Omental fat pad (tissue), 4 donors: ENCODE measurements around the gene RNF144A. TPM values are rescaled to one million over a fixed set of nuclear protein-coding genes. Genes with fewer than 3 reads are reported as not detected.

Experiments used
- ATAC-seq: fragments of 150-250 bp; one replicate; pipeline ENCODE4 v1.9.1; 2016; ENCODE audit warnings: mild to moderate bottlenecking, moderate library complexity; ENCODE audit not compliant: low FRiP score
- DNase-seq: peaks from one replicate; pipeline ENCODE4 v3.0.0-alpha.2; 2019; ENCODE audit warnings: low spot score
- total RNA-seq, 4 donors: library from RNA; depleted of rRNA; stranded (reverse); fragments of >200 nt; gene quantifications; one replicate each; pipeline ENCODE4 v1.1.0, GENCODE V29; 2016
- TF ChIP-seq, protein P1 (sequence below), 3 donors: fragments of 450-650 bp; IDR thresholded peaks; one replicate each; pipeline ENCODE4 v1.5.1; 2016 to 2017; ENCODE audit warnings: antibody characterized with exemption in 3 of 3, mild to moderate bottlenecking in 3 of 3, moderate library complexity in 2 of 3

RNF144A gene
- total RNA-seq, 4 donors from 2014 or later: 12.6 to 39.9 (median 16.3) TPM

DNA sequence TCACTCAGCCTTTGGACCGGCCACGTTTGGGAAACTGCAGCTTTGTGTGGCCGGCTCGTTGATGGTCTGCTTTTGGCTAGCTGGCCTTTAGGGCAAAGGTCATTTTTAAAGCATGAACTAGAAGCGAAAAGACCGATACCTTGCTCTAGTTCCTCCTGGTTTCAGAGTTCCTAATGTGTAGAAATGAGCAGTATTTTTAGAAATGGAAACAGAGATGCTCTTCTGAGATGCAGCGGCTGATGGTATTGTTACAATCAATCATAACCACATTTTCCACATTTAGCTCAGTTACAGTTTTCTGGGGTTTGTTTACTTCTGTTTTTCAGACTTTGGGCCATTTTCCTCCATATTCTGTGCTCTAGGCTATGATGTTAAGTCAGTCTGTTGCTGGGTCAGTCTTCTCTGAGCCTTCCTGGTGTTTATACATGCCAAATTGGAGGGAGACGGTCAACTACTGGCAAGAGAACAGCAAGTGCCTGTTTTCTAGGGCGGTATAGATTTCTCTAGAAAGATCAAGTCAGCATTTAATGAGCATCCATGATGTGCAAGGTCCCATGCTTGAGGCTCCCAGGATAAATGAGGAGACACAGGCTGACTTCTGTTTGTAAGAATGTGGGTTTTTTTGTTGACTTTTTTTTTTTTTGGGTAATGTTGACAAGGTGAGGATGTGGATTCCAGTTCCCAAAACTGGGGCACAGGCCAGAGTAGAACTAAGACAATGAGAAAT, 28.0 kb downstream of the RNF144A start:
- no peak for DNase-seq
- no peak for ATAC-seq
- TF ChIP-seq, protein P1, sequence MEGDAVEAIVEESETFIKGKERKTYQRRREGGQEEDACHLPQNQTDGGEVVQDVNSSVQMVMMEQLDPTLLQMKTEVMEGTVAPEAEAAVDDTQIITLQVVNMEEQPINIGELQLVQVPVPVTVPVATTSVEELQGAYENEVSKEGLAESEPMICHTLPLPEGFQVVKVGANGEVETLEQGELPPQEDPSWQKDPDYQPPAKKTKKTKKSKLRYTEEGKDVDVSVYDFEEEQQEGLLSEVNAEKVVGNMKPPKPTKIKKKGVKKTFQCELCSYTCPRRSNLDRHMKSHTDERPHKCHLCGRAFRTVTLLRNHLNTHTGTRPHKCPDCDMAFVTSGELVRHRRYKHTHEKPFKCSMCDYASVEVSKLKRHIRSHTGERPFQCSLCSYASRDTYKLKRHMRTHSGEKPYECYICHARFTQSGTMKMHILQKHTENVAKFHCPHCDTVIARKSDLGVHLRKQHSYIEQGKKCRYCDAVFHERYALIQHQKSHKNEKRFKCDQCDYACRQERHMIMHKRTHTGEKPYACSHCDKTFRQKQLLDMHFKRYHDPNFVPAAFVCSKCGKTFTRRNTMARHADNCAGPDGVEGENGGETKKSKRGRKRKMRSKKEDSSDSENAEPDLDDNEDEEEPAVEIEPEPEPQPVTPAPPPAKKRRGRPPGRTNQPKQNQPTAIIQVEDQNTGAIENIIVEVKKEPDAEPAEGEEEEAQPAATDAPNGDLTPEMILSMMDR (IDR thresholded peaks at IDR 0.05): no peak

DNA sequence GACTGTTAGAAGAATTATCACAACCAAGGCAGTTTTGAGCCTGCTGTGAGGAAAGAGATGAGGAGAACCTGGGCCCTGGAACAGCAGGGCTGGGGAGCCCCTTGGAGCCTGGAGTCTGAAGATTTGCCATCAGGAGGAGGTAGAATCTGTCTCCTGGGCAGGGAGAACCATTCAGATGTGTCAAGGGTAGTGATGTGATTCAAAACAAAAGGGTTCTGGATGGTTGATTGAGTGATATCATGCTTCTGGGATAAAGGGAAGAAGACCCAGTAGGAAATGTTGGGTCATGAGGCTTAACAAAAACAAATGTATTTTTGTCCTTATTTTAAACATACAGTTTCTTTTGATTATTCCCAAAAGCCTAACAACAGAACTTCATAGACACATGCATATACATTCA, 28.6 kb downstream of the RNF144A start:
- ATAC-seq: no peak
- TF ChIP-seq, protein P1 (IDR thresholded peaks at IDR 0.05): no peak

GRCh38 chr2:6946722-6947121, 29.5 kb downstream of the RNF144A start:
- DNase-seq: no peak
- no peak for ATAC-seq
- TF ChIP-seq, protein P1 (IDR thresholded peaks at IDR 0.05): no peak

More for the DNA sequence above, 28.6 kb downstream of the RNF144A start:
- DNase-seq: no peak

DNA sequence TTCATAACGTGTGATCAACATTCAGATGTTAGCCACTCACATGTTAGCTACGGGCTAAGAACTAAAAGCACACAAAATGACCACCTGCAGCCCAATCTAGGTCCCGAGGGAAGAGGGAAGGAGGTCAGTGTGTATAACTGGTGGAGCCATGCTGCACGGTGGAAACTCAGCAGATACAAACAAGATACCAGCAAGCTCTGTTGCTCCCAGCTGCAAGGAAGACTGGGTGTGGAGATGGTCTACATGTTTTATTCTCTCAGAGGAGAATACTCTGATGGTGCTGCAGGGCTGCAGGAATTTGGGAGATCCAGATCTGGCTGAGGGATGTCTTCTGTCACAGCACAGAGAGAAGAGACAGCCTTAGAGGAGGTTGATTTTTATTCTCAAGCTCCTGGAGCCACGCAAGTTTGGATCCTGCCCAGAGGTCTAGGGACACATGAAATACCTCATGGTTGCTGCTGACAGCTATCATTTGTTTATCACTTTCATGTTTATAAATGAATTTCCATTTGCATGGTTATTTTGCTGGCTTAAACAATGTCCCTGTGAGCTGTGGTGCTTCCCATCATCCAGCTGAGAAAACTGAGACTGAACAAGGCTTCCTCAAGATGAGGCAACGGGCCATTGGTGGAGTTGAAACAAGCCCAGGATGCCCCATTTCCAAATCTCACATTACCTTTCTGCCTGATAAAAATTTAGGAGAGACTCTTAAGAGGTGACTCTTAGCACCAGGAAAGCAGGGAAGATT, 30.9 kb downstream of the RNF144A start:
- no peak for DNase-seq
- no peak for ATAC-seq
- TF ChIP-seq, protein P1 (IDR thresholded peaks at IDR 0.05): no peak

- DNase-seq (no peak), ATAC-seq (no peak)
- TF ChIP-seq, protein P1 (IDR thresholded peaks at IDR 0.05): no peak
These were observed 31.6 kb downstream of the RNF144A start for GRCh38 chr2:6948677-6949351.

DNA sequence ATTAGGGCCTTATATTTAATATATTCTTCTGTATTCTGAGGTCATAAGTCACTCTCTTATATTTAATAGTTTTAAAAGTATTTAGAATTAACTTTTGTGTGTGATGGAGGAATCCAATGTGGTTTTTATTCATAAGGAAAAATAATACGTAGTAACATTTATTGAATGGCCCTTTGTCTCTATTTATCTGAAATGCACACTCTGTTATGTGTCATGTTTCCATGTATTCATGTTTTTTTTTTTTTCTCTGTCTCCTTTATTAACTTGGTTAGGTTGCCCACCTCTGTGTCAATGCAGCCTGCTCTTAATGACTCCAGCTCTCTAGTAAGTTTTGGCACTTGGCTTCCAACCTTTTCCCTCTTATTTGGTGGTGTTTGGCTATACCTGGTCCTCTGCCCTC, 33.8 kb downstream of the RNF144A start:
- ATAC-seq (no peak), DNase-seq (no peak)
- TF ChIP-seq, protein P1 (IDR thresholded peaks at IDR 0.05): no peak
